ENCODE measurements around the gene PLA2G4D. TPM values are rescaled to one million over a fixed set of nuclear protein-coding genes. Genes with fewer than 3 reads are reported as not detected.
A peak's percentile ranks its signal among the peaks of the same experiment; 100 is the strongest.

Gene PLA2G4D
- total RNA-seq, 4 donors from 2014 or later = 22.0 to 51.6 (median 29.2) TPM

DNA sequence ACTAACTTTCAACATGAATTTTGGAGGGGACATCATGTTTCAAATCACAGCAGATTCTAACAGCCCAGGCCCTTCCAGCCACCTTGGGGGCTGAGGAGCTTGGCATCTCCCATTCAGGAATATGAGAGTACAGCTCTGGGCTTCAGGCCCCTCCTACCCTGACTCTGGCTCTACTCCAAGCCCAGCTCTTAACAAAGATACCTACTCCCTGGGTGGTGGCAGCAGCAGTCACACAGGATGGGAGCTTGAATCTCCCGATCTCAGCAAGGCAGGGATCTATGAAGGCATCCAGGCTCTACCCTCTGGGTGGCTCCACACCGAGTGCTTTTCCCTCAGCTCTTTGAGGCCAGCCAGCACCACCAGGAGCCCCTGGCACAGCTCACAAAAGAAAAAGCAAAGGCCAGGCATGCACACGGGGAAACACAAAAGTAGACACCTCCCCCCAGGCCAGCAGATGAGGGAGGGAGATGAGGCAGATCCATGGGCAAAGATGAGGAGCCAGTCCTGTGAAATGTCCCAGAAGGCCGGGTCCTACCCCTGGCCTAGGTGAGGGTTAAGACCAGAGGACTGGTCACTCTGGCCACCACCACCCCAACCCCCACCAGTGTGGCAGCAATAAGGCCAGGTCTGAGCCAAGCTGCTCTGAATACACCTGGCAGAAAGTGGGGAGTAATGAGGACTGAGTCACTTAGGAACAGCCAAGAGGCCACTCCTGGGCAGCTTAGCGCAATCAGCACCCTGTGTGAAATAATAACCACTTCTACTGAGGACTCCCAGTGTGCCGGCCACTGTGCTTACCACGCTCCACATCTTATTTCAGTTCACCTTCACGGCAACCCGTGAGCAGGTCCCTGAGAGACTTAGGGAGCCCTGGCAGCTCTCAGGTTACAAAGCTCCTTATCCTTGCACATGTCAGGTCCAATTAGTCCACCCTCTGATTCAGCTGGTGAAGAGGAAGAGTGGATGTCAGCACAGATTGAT lies 37.8 kb upstream of the PLA2G4D start:
- H3K4me3 ChIP-seq (ENCODE audit: low read depth, poor library complexity, severe bottlenecking) = no peak overlapping the region
- WGBS, 2 donors = 72 to 82% methylated on average over 9 of the region's 9 CpGs
- intact Hi-C loops (cut with DNase I; ENCODE audit: low total_unique reads) = no loop called here
- TF ChIP-seq POLR2A (IDR thresholded peaks at IDR 0.05) = no peak
- TF ChIP-seq, protein P1, sequence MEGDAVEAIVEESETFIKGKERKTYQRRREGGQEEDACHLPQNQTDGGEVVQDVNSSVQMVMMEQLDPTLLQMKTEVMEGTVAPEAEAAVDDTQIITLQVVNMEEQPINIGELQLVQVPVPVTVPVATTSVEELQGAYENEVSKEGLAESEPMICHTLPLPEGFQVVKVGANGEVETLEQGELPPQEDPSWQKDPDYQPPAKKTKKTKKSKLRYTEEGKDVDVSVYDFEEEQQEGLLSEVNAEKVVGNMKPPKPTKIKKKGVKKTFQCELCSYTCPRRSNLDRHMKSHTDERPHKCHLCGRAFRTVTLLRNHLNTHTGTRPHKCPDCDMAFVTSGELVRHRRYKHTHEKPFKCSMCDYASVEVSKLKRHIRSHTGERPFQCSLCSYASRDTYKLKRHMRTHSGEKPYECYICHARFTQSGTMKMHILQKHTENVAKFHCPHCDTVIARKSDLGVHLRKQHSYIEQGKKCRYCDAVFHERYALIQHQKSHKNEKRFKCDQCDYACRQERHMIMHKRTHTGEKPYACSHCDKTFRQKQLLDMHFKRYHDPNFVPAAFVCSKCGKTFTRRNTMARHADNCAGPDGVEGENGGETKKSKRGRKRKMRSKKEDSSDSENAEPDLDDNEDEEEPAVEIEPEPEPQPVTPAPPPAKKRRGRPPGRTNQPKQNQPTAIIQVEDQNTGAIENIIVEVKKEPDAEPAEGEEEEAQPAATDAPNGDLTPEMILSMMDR (IDR thresholded peaks at IDR 0.05) = no peak
- DNase-seq (ENCODE audit: low spot score in 2 of 2) = peak in 1 of 2 donors; percentile 12

DNA sequence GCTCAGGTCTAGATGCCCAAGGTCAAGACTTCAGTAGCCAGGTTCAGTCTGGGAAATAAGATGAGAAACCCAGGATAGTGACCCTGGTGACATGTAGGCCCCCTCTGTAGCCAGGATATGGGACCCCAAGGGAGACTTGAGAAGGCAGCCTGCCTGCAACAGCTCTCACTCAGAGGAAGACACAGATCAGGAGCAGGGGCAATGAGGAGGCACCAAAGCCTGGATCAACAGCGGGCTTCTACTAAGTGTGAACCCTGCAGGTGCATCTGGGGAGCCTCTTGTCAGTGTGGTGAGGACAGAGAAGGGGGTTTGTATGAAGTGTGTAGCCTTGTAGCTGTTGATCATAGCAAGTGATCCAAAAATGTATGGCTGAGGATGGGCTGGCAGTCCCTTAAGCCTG lies 36.6 kb upstream of the PLA2G4D start:
- no peak overlapping the region for H3K4me3 ChIP-seq (ENCODE audit: low read depth, poor library complexity, severe bottlenecking)
- TF ChIP-seq, protein P1 (IDR thresholded peaks at IDR 0.05) = no peak
- no peak for TF ChIP-seq POLR2A (IDR thresholded peaks at IDR 0.05)
- peak in 1 of 2 donors; percentile 6 for DNase-seq (ENCODE audit: low spot score in 2 of 2)
- WGBS, 2 donors = 80 to 100% methylated on average over 1 of the region's 1 CpG
- intact Hi-C loops (cut with DNase I; ENCODE audit: low total_unique reads) = no loop called here

GRCh38 chr15:42130246-42130986 lies 36.1 kb upstream of the PLA2G4D start:
- intact Hi-C loops (cut with DNase I; ENCODE audit: low total_unique reads) = no loop called here
- peak in 1 of 2 donors; percentile 4 for DNase-seq (ENCODE audit: low spot score in 2 of 2)
- no peak overlapping the region for H3K4me3 ChIP-seq (ENCODE audit: low read depth, poor library complexity, severe bottlenecking)
- WGBS, 2 donors = 66 to 71% methylated on average over 8 of the region's 8 CpGs
- TF ChIP-seq, protein P1 (IDR thresholded peaks at IDR 0.05) = no peak
- TF ChIP-seq POLR2A (IDR thresholded peaks at IDR 0.05) = no peak

- DNase-seq (ENCODE audit: low spot score in 2 of 2) = no peak
- 84 to 87% methylated on average over 2 of the region's 2 CpGs for WGBS, 2 donors
- intact Hi-C loops (cut with DNase I; ENCODE audit: low total_unique reads) = no loop called here
- H3K4me3 ChIP-seq (ENCODE audit: low read depth, poor library complexity, severe bottlenecking) = no peak overlapping the region
- TF ChIP-seq POLR2A (IDR thresholded peaks at IDR 0.05) = no peak
- TF ChIP-seq, protein P1 (IDR thresholded peaks at IDR 0.05) = no peak
Observed at GRCh38 chr15:42129364-42129763, 35.0 kb upstream of the PLA2G4D start.

DNA sequence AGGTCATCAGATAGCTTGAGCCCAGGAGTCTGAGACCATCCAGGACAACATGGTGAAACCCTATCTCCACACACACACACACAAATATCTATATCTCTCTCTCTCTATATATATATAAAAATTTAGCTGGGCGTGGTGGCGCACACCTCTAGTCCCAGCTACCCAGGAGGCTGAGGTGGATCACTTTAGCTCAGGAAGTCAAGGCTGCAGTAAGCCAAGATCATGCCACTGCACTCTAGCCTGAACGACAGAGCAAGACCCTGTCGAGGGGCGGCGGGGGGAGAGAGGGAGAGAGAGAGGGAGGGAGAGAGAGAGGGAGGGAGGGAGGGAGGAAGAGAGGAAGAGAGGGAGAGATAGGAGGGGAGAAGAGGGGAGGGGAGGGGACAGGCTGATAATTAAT lies 34.1 kb upstream of the PLA2G4D start:
- intact Hi-C loops (cut with DNase I; ENCODE audit: low total_unique reads) = no loop called here
- H3K4me3 ChIP-seq (ENCODE audit: low read depth, poor library complexity, severe bottlenecking) = no peak overlapping the region
- WGBS, 2 donors = 63 to 79% methylated on average over 6 of the region's 6 CpGs
- no peak for TF ChIP-seq POLR2A (IDR thresholded peaks at IDR 0.05)
- TF ChIP-seq, protein P1 (IDR thresholded peaks at IDR 0.05) = no peak
- no peak for DNase-seq (ENCODE audit: low spot score in 2 of 2)
